Loucy (cell line): Measurements from ENCODE around the gene ATP8A2.
"Not testable (repeated sequence)": the region's sequence is repeated elsewhere in the genome, so short reads cannot be mapped to it uniquely, and the experiment has no call there.

Experiments
- H2AFZ ChIP-seq: fragments of 200-600 bp; sonication (generic); 2 replicates; pipeline ENCODE4 v1.6.0; 2016; ENCODE audit warnings: antibody characterized with exemption, mild to moderate bottlenecking, low read length, moderate library complexity
- H3F3A ChIP-seq: fragments of 200-600 bp; 2 replicates; pipeline ENCODE4 v1.6.0; 2016; ENCODE audit warnings: antibody characterized with exemption, low read depth, mild to moderate bottlenecking
- H3K27me3 ChIP-seq: fragments of 200-600 bp; sonication (generic); 2 replicates; pipeline ENCODE4 v1.6.1; 2014; ENCODE audit warnings: low read length, mild to moderate bottlenecking; ENCODE audit not compliant: insufficient read depth, poor library complexity, severe bottlenecking
- H3K36me3 ChIP-seq: fragments of 200-600 bp; sonication (generic); 2 replicates; pipeline ENCODE4 v1.6.1; 2016; ENCODE audit warnings: low read length; ENCODE audit not compliant: insufficient read depth
- H3K4me1 ChIP-seq: fragments of 200-600 bp; sonication (generic); 2 replicates; pipeline ENCODE4 v1.5.1; 2014; ENCODE audit warnings: low read length, mild to moderate bottlenecking; ENCODE audit not compliant: insufficient read depth, poor library complexity, severe bottlenecking
- H3K4me2 ChIP-seq: fragments of 200-600 bp; sonication (generic); 2 replicates; pipeline ENCODE4 v1.6.0; 2014; ENCODE audit warnings: antibody characterized with exemption, low read length, low read depth, mild to moderate bottlenecking; ENCODE audit not compliant: poor library complexity, severe bottlenecking
- H3K4me3 ChIP-seq: fragments of 200-600 bp; sonication (generic); 2 replicates; pipeline ENCODE4 v1.5.1; 2014; ENCODE audit warnings: low read length, mild to moderate bottlenecking, mixed read lengths; ENCODE audit not compliant: poor library complexity, severe bottlenecking
- H3K79me2 ChIP-seq: fragments of 200-600 bp; sonication (generic); 2 replicates; pipeline ENCODE4 v1.6.1; 2014; ENCODE audit warnings: low read length; ENCODE audit not compliant: insufficient read depth
- H3K9ac ChIP-seq: fragments of 200-600 bp; sonication (generic); 2 replicates; pipeline ENCODE4 v1.6.0; 2014; ENCODE audit warnings: mild to moderate bottlenecking, low read depth, low read length, moderate library complexity; ENCODE audit not compliant: poor library complexity, severe bottlenecking
- H3K9me2 ChIP-seq: fragments of 200-600 bp; sonication (generic); replicated peaks from 2 replicates; pipeline ENCODE4 v1.6.1; 2016; ENCODE audit warnings: low read depth, low read length, mixed read lengths
- H3K9me3 ChIP-seq: fragments of 200-600 bp; sonication (generic); 2 replicates; pipeline ENCODE4 v1.6.1; 2014; ENCODE audit warnings: mild to moderate bottlenecking, antibody characterized with exemption, low read length, low read depth; ENCODE audit not compliant: insufficient read depth
- H4K20me1 ChIP-seq: fragments of 200-600 bp; sonication (generic); 2 replicates; pipeline ENCODE4 v1.6.0; 2014; ENCODE audit warnings: antibody characterized with exemption, low read length, mild to moderate bottlenecking; ENCODE audit not compliant: insufficient read depth, poor library complexity, severe bottlenecking
- CTCF ChIP-seq: fragments of 200-600 bp; sonication (generic); conservative IDR thresholded peaks from 2 replicates; pipeline ENCODE4 v1.5.1; 2014; ENCODE audit warnings: mild to moderate bottlenecking, antibody characterized with exemption, low read length
- EZH2phosphoT487 ChIP-seq: fragments of 200-600 bp; IDR thresholded peaks from 2 replicates; pipeline ENCODE4 v1.6.1; 2018; ENCODE audit warnings: antibody characterized with exemption, mild to moderate bottlenecking, moderate library complexity, borderline replicate concordance

Gene ATP8A2

GRCh38 chr13:25784119-25784518, 412.3 kb downstream of the ATP8A2 start:
- Histone ChIP-seq H3K79me2 (no peaks in the 10 kb centered on the region), H3K9me2 (no peaks in the 10 kb centered on the region), H4K20me1 (no peaks in the 10 kb centered on the region), H3K4me3 (no peak overlapping the region), H3K27me3 (no peaks in the 10 kb centered on the region), H3K9me3 (no peaks in the 10 kb centered on the region), H2AFZ (no peak overlapping the region), H3K4me2 (no peak overlapping the region), H3K36me3 (no peaks in the 10 kb centered on the region), H3F3A (no peaks in the 10 kb centered on the region), H3K9ac (no peak overlapping the region), H3K4me1 (peaks cover 6% of the 10 kb centered on the region)
- no peak for TF ChIP-seq EZH2phosphoT487
- no peak for TF ChIP-seq CTCF

- H2AFZ ChIP-seq, H3K4me2 ChIP-seq, H4K20me1 ChIP-seq, H3K9me3 ChIP-seq, H3K27me3 ChIP-seq, H3K36me3 ChIP-seq, H3K4me3 ChIP-seq, H3K79me2 ChIP-seq, H3K9ac ChIP-seq, H3F3A ChIP-seq, H3K9me2 ChIP-seq: not testable (repeated sequence)
- H3K4me1 ChIP-seq: peaks cover 15% of the 10 kb centered on the region
These were observed 418.4 kb downstream of the ATP8A2 start for GRCh38 chr13:25790137-25790536.

- H4K20me1 ChIP-seq: no peaks in the 10 kb centered on the region
- H3F3A ChIP-seq: no peaks in the 10 kb centered on the region
- H3K9ac ChIP-seq: no peak overlapping the region
- H3K36me3 ChIP-seq: no peaks in the 10 kb centered on the region
- no peaks in the 10 kb centered on the region for H3K79me2 ChIP-seq
- no peaks in the 10 kb centered on the region for H3K9me2 ChIP-seq
- no peaks in the 10 kb centered on the region for H3K27me3 ChIP-seq
- H3K4me3 ChIP-seq: no peak overlapping the region
- TF ChIP-seq EZH2phosphoT487: no peak
- no peak for TF ChIP-seq CTCF
- H3K4me1 ChIP-seq: peaks cover 15% of the 10 kb centered on the region
- H2AFZ ChIP-seq: no peak overlapping the region
- H3K4me2 ChIP-seq: no peak overlapping the region
- no peaks in the 10 kb centered on the region for H3K9me3 ChIP-seq
These were observed 423.5 kb downstream of the ATP8A2 start for GRCh38 chr13:25795277-25795676.

DNA sequence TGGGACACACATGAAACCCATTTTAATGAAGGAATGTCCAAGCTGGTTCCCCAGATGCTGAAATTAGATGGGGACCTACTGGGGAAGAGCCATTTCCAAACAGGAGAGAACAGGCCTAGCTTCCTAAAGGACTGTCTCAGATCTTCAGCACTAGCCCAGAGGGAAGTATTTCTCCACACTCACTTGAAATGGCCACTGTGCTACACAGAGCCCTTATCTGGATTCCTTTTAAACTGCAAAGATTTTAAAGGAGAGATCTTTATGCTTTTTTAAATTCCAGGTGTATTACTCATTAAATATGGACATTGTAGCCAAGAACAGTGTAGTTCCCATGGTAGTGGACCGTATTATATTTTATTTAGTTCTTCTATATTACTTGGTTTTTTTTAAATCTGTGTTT, 424.7 kb downstream of the ATP8A2 start:
- no peaks in the 10 kb centered on the region for H3K9me3 ChIP-seq
- H3F3A ChIP-seq: no peaks in the 10 kb centered on the region
- TF ChIP-seq EZH2phosphoT487: no peak
- no peak for TF ChIP-seq CTCF
- H3K4me3 ChIP-seq: no peak overlapping the region
- no peaks in the 10 kb centered on the region for H4K20me1 ChIP-seq
- no peaks in the 10 kb centered on the region for H3K9me2 ChIP-seq
- no peak overlapping the region for H2AFZ ChIP-seq
- H3K9ac ChIP-seq: no peak overlapping the region
- H3K4me1 ChIP-seq: peaks cover 15% of the 10 kb centered on the region
- H3K36me3 ChIP-seq: no peaks in the 10 kb centered on the region
- H3K27me3 ChIP-seq: no peaks in the 10 kb centered on the region
- no peaks in the 10 kb centered on the region for H3K79me2 ChIP-seq
- H3K4me2 ChIP-seq: no peak overlapping the region
